GM12865 (cell line): ENCODE measurements around the gene PROX1.

ENCODE experiments used
- DNase-seq: peaks from one replicate; pipeline ENCODE4 v3.0.0; 2010; ENCODE audit warnings: low read depth
- H3K4me3 ChIP-seq: 2 replicates; pipeline ENCODE4 v1.5.1; 2011; ENCODE audit warnings: mild to moderate bottlenecking, low read depth, low read length, control low read depth
- CTCF ChIP-seq: IDR thresholded peaks from 2 replicates; pipeline ENCODE4 v1.5.1; 2011; ENCODE audit warnings: low read length, control low read depth, low read depth, inconsistent platforms; ENCODE audit not compliant: insufficient read depth; ENCODE audit errors: missing control alignments

Gene PROX1

GRCh38 chr1:214028649-214029406, 41.1 kb downstream of the PROX1 start:
- TF ChIP-seq CTCF: no peak
- no peak for DNase-seq
- H3K4me3 ChIP-seq: no peak overlapping the region

GRCh38 chr1:214029796-214030195, 42.0 kb downstream of the PROX1 start:
- no peak for TF ChIP-seq CTCF
- DNase-seq: no peak

GRCh38 chr1:214031267-214031650, 43.5 kb downstream of the PROX1 start:
- no peak for TF ChIP-seq CTCF
- no peak for DNase-seq
- no peak overlapping the region for H3K4me3 ChIP-seq

More at GRCh38 chr1:214029796-214030195, 42.0 kb downstream of the PROX1 start:
- no peak overlapping the region for H3K4me3 ChIP-seq

GRCh38 chr1:214037468-214037867, 49.7 kb downstream of the PROX1 start:
- no peak overlapping the region for H3K4me3 ChIP-seq
- no peak for TF ChIP-seq CTCF
- DNase-seq: no peak

GRCh38 chr1:214039394-214040018, 51.7 kb downstream of the PROX1 start:
- TF ChIP-seq CTCF: no peak
- no peak for DNase-seq
- H3K4me3 ChIP-seq: no peak overlapping the region

- H3K4me3 ChIP-seq: no peak overlapping the region
- DNase-seq: no peak
- TF ChIP-seq CTCF: no peak
Measured at GRCh38 chr1:214043167-214043566, 55.4 kb downstream of the PROX1 start.
